HEK293T (cell line): Measurements from ENCODE around the gene GSN.

Experiments
- CTCF ChIA-PET: fragments of 350-600 bp; formaldehyde crosslinking; extraction: SDS; loops from one replicate; lab custom pipeline; 2021; ENCODE audit warnings: antibody characterized with exemption, inconsistent platforms; lab: Yijun Ruan, JAX
- POLR2A ChIA-PET: fragments of 350-600 bp; formaldehyde crosslinking; extraction: SDS; loops from one replicate; lab custom pipeline; 2020; ENCODE audit warnings: antibody characterized with exemption, inconsistent platforms; lab: Yijun Ruan, JAX
- DNase-seq: peaks from one replicate; pipeline ENCODE4 v3.0.0; 2012; ENCODE audit warnings: mixed read lengths; ENCODE audit errors: extremely low spot score
- ARNT ChIP-seq: fragments of 450-650 bp; IDR thresholded peaks from 2 replicates; pipeline ENCODE4 v1.6.1; 2017; ENCODE audit warnings: mild to moderate bottlenecking
- BHLHE40 ChIP-seq: fragments of 450-650 bp; IDR thresholded peaks from 2 replicates; pipeline ENCODE4 v1.6.1; 2016; ENCODE audit warnings: mild to moderate bottlenecking, moderate library complexity, borderline replicate concordance
- CTBP1 ChIP-seq: fragments of 450-650 bp; IDR thresholded peaks from 2 replicates; pipeline ENCODE4 v1.6.1; 2016; ENCODE audit warnings: borderline replicate concordance
- ELF4 ChIP-seq: fragments of 450-650 bp; IDR thresholded peaks from 2 replicates; pipeline ENCODE4 v1.6.1; 2017; ENCODE audit warnings: antibody characterized with exemption
- FOXA1 ChIP-seq: fragments of 450-650 bp; IDR thresholded peaks from 2 replicates; pipeline ENCODE4 v1.6.1; 2016; ENCODE audit warnings: mild to moderate bottlenecking
- FOXK2 ChIP-seq: fragments of 450-650 bp; IDR thresholded peaks from 2 replicates; pipeline ENCODE4 v1.6.1; 2016; ENCODE audit warnings: mild to moderate bottlenecking
- FOXM1 ChIP-seq: fragments of 450-650 bp; IDR thresholded peaks from 2 replicates; pipeline ENCODE4 v1.6.1; 2017; ENCODE audit warnings: mild to moderate bottlenecking, borderline replicate concordance
- HDGF ChIP-seq: fragments of 450-650 bp; IDR thresholded peaks from 2 replicates; pipeline ENCODE4 v1.6.1; 2017; ENCODE audit warnings: antibody characterized with exemption, borderline replicate concordance
- L3MBTL2 ChIP-seq: fragments of 450-650 bp; conservative IDR thresholded peaks from 2 replicates; pipeline ENCODE4 v1.6.1; 2016; ENCODE audit warnings: mild to moderate bottlenecking
- LEF1 ChIP-seq: fragments of 450-650 bp; IDR thresholded peaks from 2 replicates; pipeline ENCODE4 v1.6.1; 2017; ENCODE audit warnings: mild to moderate bottlenecking, borderline replicate concordance
- NFRKB ChIP-seq: fragments of 450-650 bp; IDR thresholded peaks from 2 replicates; pipeline ENCODE4 v1.6.1; 2016; ENCODE audit warnings: mild to moderate bottlenecking, moderate library complexity
- PKNOX1 ChIP-seq: fragments of 450-650 bp; IDR thresholded peaks from 2 replicates; pipeline ENCODE4 v1.6.1; 2016
- SP1 ChIP-seq: fragments of 450-650 bp; IDR thresholded peaks from 2 replicates; pipeline ENCODE4 v1.6.1; 2017
- SUZ12 ChIP-seq: fragments of 450-650 bp; IDR thresholded peaks from 2 replicates; pipeline ENCODE4 v1.6.1; 2016; ENCODE audit warnings: mild to moderate bottlenecking
- TARDBP ChIP-seq: fragments of 450-650 bp; IDR thresholded peaks from 2 replicates; pipeline ENCODE4 v1.6.1; 2016
- ZNF384 ChIP-seq: fragments of 450-650 bp; IDR thresholded peaks from 2 replicates; pipeline ENCODE4 v1.6.1; 2016

The GSN gene

GRCh38 chr9:121304707-121305106, 36.7 kb downstream of the GSN start:
- TF ChIP-seq L3MBTL2 (no peak), ARNT (no peak), SUZ12 (no peak), FOXK2 (no peak), HDGF (no peak), ELF4 (no peak), PKNOX1 (no peak), BHLHE40 (no peak), TARDBP (no peak), FOXM1 (no peak), SP1 (no peak), FOXA1 (no peak)
- ChIA-PET CTCF (no interaction called here), POLR2A (no interaction called here)
- no peak for DNase-seq

- DNase-seq, result no peak
- ChIA-PET POLR2A (no interaction called here), CTCF (interaction anchor here (1.6 kb wide), 1 partner anchor 14 kb away, joined by 8 read pairs; no protein-coding TSS in a partner anchor)
- no peak for TF ChIP-seq SP1
- TF ChIP-seq HDGF, result no peak
- no peak for TF ChIP-seq L3MBTL2
- TF ChIP-seq ELF4, result no peak
- TF ChIP-seq FOXK2, result no peak
- TF ChIP-seq SUZ12, result no peak
- no peak for TF ChIP-seq BHLHE40
- no peak for TF ChIP-seq ZNF384
- no peak for TF ChIP-seq NFRKB
- no peak for TF ChIP-seq CTBP1
- no peak for TF ChIP-seq FOXM1
- no peak for TF ChIP-seq FOXA1
- TF ChIP-seq PKNOX1, result no peak
- TF ChIP-seq TARDBP, result no peak
- no peak for TF ChIP-seq ARNT
- no peak for TF ChIP-seq LEF1
These were observed 37.5 kb downstream of the GSN start for GRCh38 chr9:121305269-121305994.

- CTCF ChIA-PET, result no interaction called here
- no peak for DNase-seq
- no peak for TF ChIP-seq FOXA1
- TF ChIP-seq TARDBP, result no peak
- TF ChIP-seq HDGF, result no peak
- no peak for TF ChIP-seq L3MBTL2
- no peak for TF ChIP-seq SUZ12
- TF ChIP-seq FOXM1, result no peak
- no peak for TF ChIP-seq BHLHE40
- TF ChIP-seq PKNOX1, result no peak
- TF ChIP-seq ZNF384, result no peak
- no peak for TF ChIP-seq FOXK2
- POLR2A ChIA-PET, result no interaction called here
These were observed 40.0 kb downstream of the GSN start for GRCh38 chr9:121307976-121308375.

GRCh38 chr9:121308765-121309164, 40.8 kb downstream of the GSN start:
- ChIA-PET POLR2A (no interaction called here), CTCF (interaction anchor here (1.1 kb wide), 1 partner anchor 11 kb away, joined by 3 read pairs; no protein-coding TSS in a partner anchor)
- TF ChIP-seq LEF1 (no peak), ARNT (no peak), PKNOX1 (no peak), HDGF (no peak), SUZ12 (no peak), NFRKB (no peak), BHLHE40 (no peak), ELF4 (no peak), FOXM1 (no peak), FOXA1 (no peak), FOXK2 (no peak), SP1 (no peak), CTBP1 (no peak), TARDBP (no peak), L3MBTL2 (no peak), ZNF384 (no peak)
- DNase-seq, result no peak

DNA sequence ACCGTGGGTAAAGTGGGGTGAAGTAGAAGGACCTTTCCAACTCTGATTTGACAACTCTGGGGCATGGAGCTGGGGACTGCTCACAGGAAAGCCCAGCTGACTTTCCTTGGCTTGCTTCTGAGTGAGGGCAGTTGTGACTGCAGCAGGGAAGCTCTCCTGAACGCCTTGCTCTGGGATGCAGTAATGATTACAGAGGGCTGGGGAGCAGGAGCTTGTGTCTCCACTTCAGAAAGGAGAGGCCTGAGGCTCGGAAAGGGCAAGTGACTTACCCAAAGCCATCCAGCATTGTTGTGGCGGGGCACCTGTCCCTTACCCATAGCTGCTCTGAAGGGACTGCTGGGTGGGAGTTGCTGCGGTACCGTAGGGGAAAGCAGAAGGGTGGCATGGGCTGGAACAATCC, 41.2 kb downstream of the GSN start:
- POLR2A ChIA-PET, result no interaction called here
- DNase-seq, result no peak
- CTCF ChIA-PET, result interaction anchor here (1.1 kb wide), 1 partner anchor 11 kb away, joined by 3 read pairs; no protein-coding TSS in a partner anchor
- no peak for TF ChIP-seq TARDBP
- TF ChIP-seq NFRKB, result no peak
- TF ChIP-seq SP1, result no peak
- TF ChIP-seq BHLHE40, result no peak
- TF ChIP-seq ELF4, result no peak
- no peak for TF ChIP-seq CTBP1
- no peak for TF ChIP-seq L3MBTL2
- no peak for TF ChIP-seq HDGF
- no peak for TF ChIP-seq PKNOX1
- TF ChIP-seq ARNT, result no peak
- TF ChIP-seq ZNF384, result no peak
